SJSA1 (cell line): Measurements from ENCODE around the gene ATF2. TPM values are rescaled to one million over a fixed set of nuclear protein-coding genes. Genes with fewer than 3 reads are reported as not detected.
"Not testable (repeated sequence)": the region's sequence is repeated elsewhere in the genome, so short reads cannot be mapped to it uniquely, and the experiment has no call there.

Experiments used
- DNase-seq, 2 experiments: peaks; one replicate each; pipeline ENCODE4 v3.0.0-alpha.2; 2015 to 2020; ENCODE audit warnings: low spot score in 2 of 2, low read depth in 1 of 2
- H3K27ac ChIP-seq: fragments of 250-450 bp; sonication (Bioruptor Pico); 2 replicates; pipeline ENCODE4 v1.5.1; 2020; ENCODE audit warnings: mild to moderate bottlenecking, moderate library complexity
- H3K27me3 ChIP-seq: fragments of 250-450 bp; sonication (Bioruptor Pico); replicated peaks from 2 replicates; pipeline ENCODE4 v1.5.1; 2020; ENCODE audit warnings: mild to moderate bottlenecking, moderate library complexity
- H3K36me3 ChIP-seq: fragments of 250-450 bp; sonication (Bioruptor Pico); 2 replicates; pipeline ENCODE4 v1.5.1; 2020; ENCODE audit warnings: mild to moderate bottlenecking
- H3K4me1 ChIP-seq: fragments of 250-450 bp; sonication (Bioruptor Pico); replicated peaks from 2 replicates; pipeline ENCODE4 v1.6.1; 2021; ENCODE audit warnings: mild to moderate bottlenecking
- H3K4me3 ChIP-seq: fragments of 250-450 bp; sonication (Bioruptor Pico); 2 replicates; pipeline ENCODE4 v1.5.1; 2020; ENCODE audit warnings: mild to moderate bottlenecking
- H3K9me3 ChIP-seq: fragments of 250-450 bp; sonication (Bioruptor Pico); replicated peaks from 2 replicates; pipeline ENCODE4 v1.5.1; 2020; ENCODE audit warnings: mild to moderate bottlenecking
- total RNA-seq: library from RNA; depleted of rRNA; stranded (reverse); fragments of >200 nt; shearing (Covaris generic); gene quantifications from 2 replicates; pipeline ENCODE4 v1.2.3, GENCODE V29; 2014

The ATF2 gene
- total RNA-seq, 1 experiment from 2014 or later: 34.9 TPM

DNA sequence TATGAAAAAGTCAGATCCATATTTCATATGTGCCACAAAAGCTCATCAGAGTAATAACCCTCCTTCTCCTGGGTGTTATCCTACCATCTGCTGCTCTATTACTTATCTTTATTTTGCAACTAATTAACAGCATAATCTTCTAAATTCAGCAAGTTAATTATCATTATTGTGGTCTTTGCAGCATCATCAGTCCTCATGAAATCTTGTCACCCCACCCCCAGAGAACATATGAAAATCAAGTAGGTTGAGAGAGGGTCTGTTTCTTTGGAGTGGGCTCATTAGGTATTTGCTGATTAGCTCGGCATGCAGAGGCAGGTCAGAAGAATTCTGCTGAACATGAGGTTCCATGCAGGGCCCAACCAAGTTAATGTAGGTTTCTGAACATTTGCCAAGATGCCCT lies 64.8 kb downstream of the ATF2 start:
- no peak for DNase-seq
- Histone ChIP-seq H3K9me3 (no peaks in the 10 kb centered on the region), H3K4me3 (no peak overlapping the region), H3K27ac (no peak overlapping the region), H3K36me3 (peaks cover 22% of the 10 kb centered on the region), H3K27me3 (no peaks in the 10 kb centered on the region), H3K4me1 (no peaks in the 10 kb centered on the region)

DNA sequence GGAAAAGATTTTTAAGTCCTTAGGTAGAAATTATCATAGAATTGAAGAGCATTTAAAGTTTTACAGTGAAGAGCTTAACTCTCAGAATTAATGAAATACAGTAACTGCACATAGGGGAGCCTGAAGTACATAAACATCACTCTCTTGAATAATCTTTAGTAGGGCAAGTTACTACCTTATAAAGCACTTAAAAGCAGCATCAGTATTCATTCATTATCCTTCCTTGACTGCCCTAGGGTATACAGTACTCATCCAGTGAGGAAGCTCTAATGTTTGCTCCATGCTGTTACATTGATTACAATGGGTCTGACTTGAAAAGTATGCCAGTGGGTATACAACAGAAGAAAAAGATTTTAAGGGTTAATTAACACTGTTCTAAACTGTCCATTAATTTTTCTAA lies 66.5 kb downstream of the ATF2 start:
- Histone ChIP-seq H3K4me1 (peaks cover 10% of the 10 kb centered on the region), H3K27ac (no peak overlapping the region), H3K36me3 (peaks cover 23% of the 10 kb centered on the region), H3K4me3 (no peak overlapping the region), H3K27me3 (no peaks in the 10 kb centered on the region), H3K9me3 (no peaks in the 10 kb centered on the region)
- DNase-seq: no peak

DNA sequence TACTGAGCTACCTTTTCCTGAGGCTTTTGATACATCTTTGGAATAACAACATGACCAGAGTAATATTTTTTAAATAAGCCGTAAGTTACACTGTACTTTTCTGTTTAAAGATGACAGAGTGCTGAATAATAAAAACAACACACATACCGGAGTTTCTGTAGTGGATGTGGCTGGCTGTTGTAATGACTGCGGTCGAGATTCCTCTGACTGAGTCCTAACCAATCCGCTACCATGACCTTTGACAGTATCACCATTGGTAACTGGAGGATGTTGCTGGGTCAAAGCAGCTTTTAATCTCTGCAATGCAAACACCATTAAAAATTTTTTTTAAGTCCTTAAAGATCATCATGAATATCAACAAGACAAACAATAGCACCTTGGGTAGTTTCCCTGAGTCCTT lies 70.7 kb downstream of the ATF2 start:
- peak overlapping the region; percentile 37 for H3K27ac ChIP-seq
- H3K36me3 ChIP-seq: peaks cover 34% of the 10 kb centered on the region
- DNase-seq: peak; percentile 56 to 64
- peaks cover 10% of the 10 kb centered on the region for H3K4me1 ChIP-seq
- no peaks in the 10 kb centered on the region for H3K9me3 ChIP-seq
- H3K4me3 ChIP-seq: no peak overlapping the region
- H3K27me3 ChIP-seq: no peaks in the 10 kb centered on the region

- DNase-seq, H3K9me3 ChIP-seq, H3K4me1 ChIP-seq, H3K27me3 ChIP-seq, H3K4me3 ChIP-seq, H3K27ac ChIP-seq: not testable (repeated sequence)
- peaks cover 63% of the 10 kb centered on the region for H3K36me3 ChIP-seq
Measured at GRCh38 chr2:175084117-175084516, 83.9 kb downstream of the ATF2 start.

DNA sequence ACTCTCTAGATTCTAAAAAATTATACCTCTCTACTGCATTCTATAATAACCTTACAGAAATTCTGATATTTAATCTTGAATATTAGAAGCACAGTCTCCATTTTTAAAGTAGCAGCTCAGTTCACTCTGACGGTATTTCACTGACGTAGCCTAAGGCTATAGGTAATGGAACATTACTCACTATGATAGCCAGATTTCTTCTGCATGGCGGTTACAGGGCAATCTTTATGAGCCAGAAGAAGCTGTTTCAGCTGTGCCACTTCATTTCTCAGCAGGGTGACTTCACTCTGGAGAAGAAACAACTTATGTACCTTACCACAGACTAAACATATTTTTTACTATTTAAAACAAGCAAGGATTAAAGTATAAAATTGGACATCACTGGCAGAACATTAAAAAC lies 87.5 kb downstream of the ATF2 start:
- Histone ChIP-seq H3K36me3 (peaks cover 52% of the 10 kb centered on the region), H3K27me3 (no peaks in the 10 kb centered on the region), H3K4me1 (no peaks in the 10 kb centered on the region), H3K9me3 (no peaks in the 10 kb centered on the region), H3K27ac (no peak overlapping the region), H3K4me3 (no peak overlapping the region)
- no peak for DNase-seq

DNA sequence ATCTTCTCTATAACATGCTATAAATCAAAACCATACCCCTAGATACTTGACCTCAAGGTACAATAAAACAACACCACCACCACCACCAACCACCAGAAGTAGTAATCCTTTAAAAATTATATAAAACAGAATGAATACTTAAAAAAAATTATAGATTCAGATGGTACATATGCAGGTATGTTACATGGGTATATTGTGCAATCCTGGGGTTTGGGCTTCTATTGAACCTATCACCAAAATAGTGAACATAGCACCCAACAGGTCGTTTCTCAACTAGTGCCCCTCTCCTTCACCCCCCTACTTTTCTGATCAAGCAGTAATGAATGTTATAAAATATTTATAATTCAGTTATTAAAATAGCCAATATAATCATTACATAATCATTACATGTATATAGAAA lies 91.7 kb downstream of the ATF2 start:
- no peak overlapping the region for H3K4me3 ChIP-seq
- no peaks in the 10 kb centered on the region for H3K9me3 ChIP-seq
- peaks cover 41% of the 10 kb centered on the region for H3K36me3 ChIP-seq
- DNase-seq: no peak
- no peaks in the 10 kb centered on the region for H3K4me1 ChIP-seq
- no peak overlapping the region for H3K27ac ChIP-seq
- no peaks in the 10 kb centered on the region for H3K27me3 ChIP-seq

- Histone ChIP-seq H3K36me3 (peaks cover 32% of the 10 kb centered on the region), H3K27ac (no peak overlapping the region), H3K9me3 (no peaks in the 10 kb centered on the region), H3K27me3 (no peaks in the 10 kb centered on the region), H3K4me3 (no peak overlapping the region), H3K4me1 (no peaks in the 10 kb centered on the region)
- DNase-seq: no peak
Measured at GRCh38 chr2:175074478-175074877, 93.5 kb downstream of the ATF2 start.

- Histone ChIP-seq H3K4me1 (no peaks in the 10 kb centered on the region), H3K9me3 (no peaks in the 10 kb centered on the region), H3K36me3 (peaks cover 7% of the 10 kb centered on the region), H3K27ac (no peak overlapping the region), H3K4me3 (no peak overlapping the region), H3K27me3 (no peaks in the 10 kb centered on the region)
- no peak for DNase-seq
Measured at GRCh38 chr2:175068534-175068933, 99.5 kb downstream of the ATF2 start.

GRCh38 chr2:175066411-175066810 lies 101.6 kb downstream of the ATF2 start:
- Histone ChIP-seq H3K36me3 (no peaks in the 10 kb centered on the region; the same call in none of the 2 replicates), H3K4me3 (no peak overlapping the region), H3K4me1 (no peaks in the 10 kb centered on the region), H3K9me3 (no peaks in the 10 kb centered on the region), H3K27ac (no peak overlapping the region), H3K27me3 (no peaks in the 10 kb centered on the region)
- no peak for DNase-seq

DNA sequence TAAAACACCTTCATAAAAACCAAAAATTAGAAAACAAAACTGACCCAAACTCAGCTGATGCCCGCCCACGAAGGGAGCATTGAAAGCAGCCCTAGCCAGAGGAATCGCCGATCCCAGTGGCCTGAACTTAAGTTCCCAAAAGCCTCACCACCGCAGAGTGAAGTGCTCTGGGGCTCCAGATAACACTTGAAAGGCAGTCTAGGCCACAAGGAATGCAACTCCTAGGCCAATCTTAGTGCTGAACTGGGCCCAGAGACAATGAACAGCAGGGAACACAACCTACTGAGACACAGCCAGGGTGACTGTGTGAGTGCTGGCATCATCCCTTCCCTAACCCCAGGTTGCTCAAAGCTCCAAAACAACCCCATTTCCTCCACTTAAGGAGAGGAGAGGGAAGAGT lies 103.2 kb downstream of the ATF2 start:
- no peak for DNase-seq
- H3K9me3 ChIP-seq: no peaks in the 10 kb centered on the region

DNA sequence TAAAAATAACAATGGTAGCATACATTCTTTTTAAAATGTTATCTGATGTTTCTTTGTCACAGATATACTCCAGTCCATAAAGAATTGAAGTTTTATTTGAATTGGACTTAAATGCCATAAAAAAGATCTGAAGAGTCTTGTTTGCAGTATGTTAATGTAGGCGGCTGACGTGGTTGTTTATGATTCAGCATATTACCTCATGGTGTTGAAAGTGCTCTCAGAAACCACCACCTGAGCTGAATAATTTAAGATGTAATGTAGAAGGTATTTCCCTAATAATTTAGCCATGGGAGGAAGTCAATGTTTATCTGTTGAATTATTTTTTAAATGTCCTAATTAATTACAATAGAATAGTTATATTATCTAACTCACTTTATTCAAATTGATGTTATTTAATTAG lies 104.3 kb downstream of the ATF2 start:
- Histone ChIP-seq H3K36me3 (no peaks in the 10 kb centered on the region), H3K4me1 (no peaks in the 10 kb centered on the region), H3K9me3 (no peaks in the 10 kb centered on the region), H3K27ac (no peak overlapping the region), H3K27me3 (no peaks in the 10 kb centered on the region), H3K4me3 (no peak overlapping the region)
- no peak for DNase-seq

More for the DNA sequence above, 103.2 kb downstream of the ATF2 start:
- Histone ChIP-seq H3K4me1 (no peaks in the 10 kb centered on the region), H3K27ac (no peak overlapping the region), H3K4me3 (no peak overlapping the region), H3K36me3 (no peaks in the 10 kb centered on the region), H3K27me3 (no peaks in the 10 kb centered on the region)

DNA sequence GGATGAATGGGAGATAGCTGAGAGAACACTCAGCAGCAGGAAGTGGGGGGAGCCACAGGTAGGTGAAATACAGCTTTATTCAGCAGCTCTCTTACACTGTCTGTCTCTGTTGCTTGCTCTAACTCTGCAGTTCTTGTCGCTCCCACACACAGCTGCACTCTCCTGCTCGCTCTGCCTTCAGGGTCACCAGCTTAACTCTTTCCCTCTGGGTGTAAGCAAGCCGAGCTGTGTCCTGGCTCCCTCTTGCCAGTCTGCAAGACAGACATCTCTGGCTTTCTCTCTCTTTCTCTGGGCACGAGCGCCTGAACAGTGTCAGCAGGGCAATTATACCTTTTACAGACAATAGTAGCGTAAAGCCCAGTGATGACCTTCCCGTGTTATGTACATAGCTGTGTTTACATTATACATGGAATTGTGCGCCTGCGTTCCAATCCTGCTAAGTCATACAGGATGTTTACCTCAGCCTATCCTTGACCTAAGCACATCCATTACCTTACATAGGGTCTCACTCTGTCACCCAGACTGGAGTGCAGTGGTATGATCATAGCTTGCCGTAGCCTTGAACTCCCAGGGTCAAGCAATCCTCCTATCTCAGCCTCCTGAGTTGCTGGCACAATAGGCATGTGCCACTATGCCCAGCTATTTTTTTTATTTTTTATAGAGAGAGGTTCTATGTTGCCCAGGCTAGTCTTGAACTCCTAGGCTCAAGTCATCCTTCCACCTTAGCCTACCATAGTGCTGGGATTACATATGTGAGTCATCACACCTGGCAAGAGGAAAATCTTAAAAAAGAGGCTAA lies 105.0 kb downstream of the ATF2 start:
- Histone ChIP-seq H3K4me1 (no peaks in the 10 kb centered on the region), H3K27me3 (no peaks in the 10 kb centered on the region), H3K4me3 (no peak overlapping the region), H3K27ac (no peak overlapping the region), H3K9me3 (no peaks in the 10 kb centered on the region), H3K36me3 (no peaks in the 10 kb centered on the region)
- DNase-seq: no peak

DNA sequence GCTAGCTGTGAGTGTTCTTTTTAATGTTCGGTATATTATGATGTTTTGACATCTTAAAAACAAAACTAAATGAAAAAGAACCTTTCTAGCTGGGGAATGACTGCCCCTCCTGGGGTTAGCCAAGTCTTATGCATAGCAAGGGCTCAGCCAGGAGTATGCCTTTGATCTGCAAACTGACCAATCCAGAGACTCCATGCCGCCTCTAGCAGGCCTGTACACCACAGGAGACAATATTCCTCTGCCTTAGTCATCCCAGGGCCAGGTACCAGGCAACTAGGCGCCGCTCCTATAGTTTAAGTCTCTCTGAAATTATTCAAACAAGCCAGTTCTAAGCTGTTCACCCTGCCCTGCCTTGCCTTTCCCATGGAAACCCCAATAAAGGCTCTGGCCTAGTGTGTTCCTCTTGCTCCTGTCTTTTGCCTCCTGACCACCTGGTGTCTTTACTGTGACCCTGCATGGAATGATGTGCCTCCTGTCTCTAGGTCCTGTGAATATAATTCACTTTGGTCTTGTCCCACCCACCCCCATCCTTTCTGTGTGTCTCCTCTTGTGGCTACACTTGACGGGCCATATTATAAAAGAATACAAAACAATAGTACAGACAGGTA lies 110.8 kb downstream of the ATF2 start:
- H3K9me3 ChIP-seq: no peaks in the 10 kb centered on the region
- no peak overlapping the region for H3K4me3 ChIP-seq
- DNase-seq: no peak
- H3K27ac ChIP-seq: no peak overlapping the region
- H3K4me1 ChIP-seq: no peaks in the 10 kb centered on the region
- no peaks in the 10 kb centered on the region for H3K27me3 ChIP-seq
- no peaks in the 10 kb centered on the region for H3K36me3 ChIP-seq

- Histone ChIP-seq H3K4me1 (no peaks in the 10 kb centered on the region), H3K27me3 (no peaks in the 10 kb centered on the region)
- no peak for DNase-seq
Measured at GRCh38 chr2:175055993-175056392, 112.0 kb downstream of the ATF2 start.

More at GRCh38 chr2:175055993-175056392, 112.0 kb downstream of the ATF2 start:
- no peak overlapping the region for H3K4me3 ChIP-seq
- H3K9me3 ChIP-seq: no peaks in the 10 kb centered on the region
- H3K36me3 ChIP-seq: no peaks in the 10 kb centered on the region
- no peak overlapping the region for H3K27ac ChIP-seq
